Measurements from ENCODE around the gene TMCC2. TPM values are rescaled to one million over a fixed set of nuclear protein-coding genes. Genes with fewer than 3 reads are reported as not detected.

Gene TMCC2
- total RNA-seq, 1 donor from 2014 or later, result 0.53 TPM

DNA sequence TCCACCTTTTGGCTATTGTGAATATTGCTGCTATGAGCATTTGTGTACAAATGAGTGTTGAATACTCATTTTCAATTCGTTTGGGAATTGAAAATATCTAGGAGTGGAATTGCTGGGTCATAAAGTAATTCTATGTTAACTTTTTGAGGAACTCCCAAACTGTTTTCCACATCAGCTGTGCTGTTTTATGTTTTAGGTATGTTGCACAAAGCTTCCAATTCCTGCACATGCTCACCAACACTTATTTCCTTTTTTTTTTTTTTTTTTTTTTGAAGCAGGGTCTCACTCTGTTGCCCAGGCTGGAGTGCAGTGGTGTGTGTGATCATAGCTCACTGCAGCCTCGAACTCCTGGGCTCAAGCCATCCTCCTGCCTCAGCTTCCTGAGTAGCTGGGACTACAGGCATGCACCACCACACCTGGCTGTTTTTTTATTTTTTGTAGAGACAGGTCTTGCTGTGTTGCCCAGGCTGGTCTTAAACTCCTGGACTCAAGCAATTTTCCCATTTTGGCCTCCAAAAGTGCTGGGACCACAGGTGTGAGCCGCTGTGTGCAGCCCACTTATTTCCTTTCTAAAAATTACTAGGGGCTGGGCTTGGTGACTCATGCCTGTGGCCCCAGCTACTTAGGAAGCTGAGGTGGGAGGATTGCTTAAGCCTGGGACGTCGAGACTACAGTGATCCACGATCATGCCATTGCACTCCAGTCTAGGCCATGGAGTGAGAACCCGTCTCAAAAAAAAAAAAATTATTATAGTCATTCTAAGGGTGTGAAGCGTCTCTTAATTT lies 33.4 kb downstream of the TMCC2 start:
- no peak for TF ChIP-seq CTCF (IDR thresholded peaks at IDR 0.05; ENCODE audit: insufficient read depth, low read length, severe bottlenecking)
- no peak overlapping the region for H3K4me3 ChIP-seq (ENCODE audit: low read depth, low read length)
- DNase-seq (ENCODE audit: low read depth), result peak; percentile 78
- no peaks in the 10 kb centered on the region for H3K27me3 ChIP-seq (ENCODE audit: control insufficient read depth, insufficient read depth, low read length)
- no peaks in the 10 kb centered on the region for H3K36me3 ChIP-seq (ENCODE audit: control insufficient read depth, insufficient read depth, low read length)
- no peak for FAIRE-seq

DNA sequence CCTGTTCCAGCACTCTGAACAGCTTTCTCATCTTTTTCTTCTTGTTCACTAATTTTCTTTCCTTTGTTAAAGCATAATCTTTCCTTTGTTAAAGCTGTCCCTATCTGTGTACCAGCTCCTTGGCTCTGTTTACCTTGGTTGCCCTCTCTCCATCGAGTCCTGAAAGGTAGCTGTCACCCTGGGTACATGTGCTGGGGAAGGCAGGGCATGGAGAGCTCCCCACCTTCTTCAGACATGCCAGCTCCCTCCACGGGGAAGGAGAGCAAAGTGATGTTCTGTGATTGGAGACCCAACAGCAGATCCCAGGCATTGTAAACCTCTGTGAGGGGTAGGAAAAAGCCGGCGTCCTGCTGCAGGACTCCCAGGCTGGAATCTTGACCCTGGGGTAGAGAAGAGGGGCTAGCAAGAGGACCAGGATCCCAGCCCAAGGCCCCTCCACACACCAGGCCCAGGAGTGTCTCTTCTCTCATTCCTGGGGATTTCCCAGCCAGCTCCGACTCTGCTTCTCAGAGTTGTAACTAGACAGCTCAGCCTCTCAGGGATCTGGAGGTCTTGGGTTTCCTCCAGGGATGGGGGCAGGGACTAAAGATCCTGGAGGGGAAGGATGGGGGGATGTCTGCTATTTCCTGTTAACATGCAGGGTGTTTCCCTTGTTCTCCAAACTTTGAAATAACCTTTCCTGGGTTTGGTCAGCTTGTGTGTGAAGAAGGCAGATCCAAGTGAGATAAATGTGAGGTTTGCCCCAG lies 34.4 kb downstream of the TMCC2 start:
- Histone ChIP-seq H3K4me3 (ENCODE audit: low read depth, low read length) (no peak overlapping the region), H3K27me3 (ENCODE audit: control insufficient read depth, insufficient read depth, low read length) (no peaks in the 10 kb centered on the region), H3K36me3 (ENCODE audit: control insufficient read depth, insufficient read depth, low read length) (no peaks in the 10 kb centered on the region)
- TF ChIP-seq CTCF (IDR thresholded peaks at IDR 0.05; ENCODE audit: insufficient read depth, low read length, severe bottlenecking), result no peak
- DNase-seq (ENCODE audit: low read depth) (no peak), FAIRE-seq (no peak)

DNA sequence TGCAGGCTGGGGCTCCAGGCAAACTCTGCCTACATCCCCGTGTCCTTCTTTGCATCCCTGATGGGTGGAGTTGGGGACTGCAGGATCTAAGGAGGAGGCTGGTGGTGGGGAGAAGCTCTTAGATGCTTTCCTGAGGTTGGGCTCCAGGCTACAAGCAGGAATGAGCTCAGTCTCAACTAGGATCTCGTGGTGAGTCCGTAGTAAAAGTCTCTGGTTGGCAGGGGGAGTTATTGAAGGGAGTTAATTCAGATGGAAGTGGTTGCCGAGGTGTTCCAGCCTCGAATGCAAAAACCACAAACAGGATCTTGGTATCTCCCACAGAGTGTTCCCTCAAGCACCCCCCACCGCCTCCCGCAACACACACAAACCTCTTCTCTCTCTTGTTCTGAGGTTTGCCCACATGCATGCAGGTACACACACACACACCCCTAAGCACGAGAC lies 35.0 kb downstream of the TMCC2 start:
- FAIRE-seq, result no peak
- Histone ChIP-seq H3K36me3 (ENCODE audit: control insufficient read depth, insufficient read depth, low read length) (no peaks in the 10 kb centered on the region), H3K27me3 (ENCODE audit: control insufficient read depth, insufficient read depth, low read length) (no peaks in the 10 kb centered on the region), H3K4me3 (ENCODE audit: low read depth, low read length) (no peak overlapping the region)
- no peak for TF ChIP-seq CTCF (IDR thresholded peaks at IDR 0.05; ENCODE audit: insufficient read depth, low read length, severe bottlenecking)
- DNase-seq (ENCODE audit: low read depth), result no peak

- H3K36me3 ChIP-seq (ENCODE audit: control insufficient read depth, insufficient read depth, low read length), result no peaks in the 10 kb centered on the region
- DNase-seq (ENCODE audit: low read depth) (peak; percentile 37), FAIRE-seq (no peak)
- no peak overlapping the region for H3K4me3 ChIP-seq (ENCODE audit: low read depth, low read length)
- no peaks in the 10 kb centered on the region for H3K27me3 ChIP-seq (ENCODE audit: control insufficient read depth, insufficient read depth, low read length)
- no peak for TF ChIP-seq CTCF (IDR thresholded peaks at IDR 0.05; ENCODE audit: insufficient read depth, low read length, severe bottlenecking)
These were observed 35.9 kb downstream of the TMCC2 start for GRCh38 chr1:205263580-205264190.

DNA sequence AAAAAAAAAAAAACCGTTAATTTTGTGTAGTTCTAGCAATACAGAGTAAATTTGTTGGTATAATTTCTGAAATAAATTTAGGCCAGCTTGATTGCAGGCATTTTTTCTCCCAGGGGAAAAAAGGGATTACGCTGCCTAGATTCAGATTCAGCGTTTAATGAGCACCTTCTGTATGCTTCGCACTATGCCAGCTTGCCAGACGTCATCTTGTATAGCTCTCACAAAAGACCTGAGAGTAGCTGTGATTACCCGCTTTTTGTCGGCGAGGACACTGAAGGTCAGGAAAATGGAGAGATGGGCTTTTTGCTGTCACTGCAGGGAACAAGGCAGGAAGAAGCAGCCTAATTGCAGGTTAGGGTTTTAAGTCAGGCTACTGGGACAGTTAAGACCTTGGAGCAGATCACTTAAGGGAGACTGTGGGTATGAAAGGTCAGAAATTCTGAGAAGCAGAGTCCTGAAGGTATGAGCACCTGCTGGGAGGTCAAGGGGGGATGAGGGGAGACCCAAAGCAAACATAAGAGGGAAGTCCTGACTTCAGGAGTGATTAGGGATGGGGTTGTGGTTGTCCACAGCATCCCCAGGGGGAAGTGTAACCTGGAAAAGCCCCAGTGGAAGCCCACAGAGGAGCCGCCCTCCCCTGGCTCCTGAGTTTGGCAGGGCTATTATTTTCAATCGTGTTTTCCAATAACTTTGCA lies 39.0 kb downstream of the TMCC2 start:
- Histone ChIP-seq H3K36me3 (ENCODE audit: control insufficient read depth, insufficient read depth, low read length) (no peaks in the 10 kb centered on the region), H3K4me3 (ENCODE audit: low read depth, low read length) (no peak overlapping the region), H3K27me3 (ENCODE audit: control insufficient read depth, insufficient read depth, low read length) (no peaks in the 10 kb centered on the region)
- no peak for DNase-seq (ENCODE audit: low read depth)
- no peak for FAIRE-seq
- no peak for TF ChIP-seq CTCF (IDR thresholded peaks at IDR 0.05; ENCODE audit: insufficient read depth, low read length, severe bottlenecking)
